GM19468 (cell line): ENCODE results near the gene NAP1L5.

ENCODE experiments used
- ATAC-seq: cut with Tn5 transposase; IDR thresholded peaks from one replicate; pipeline ENCODE4 v1.9.1; 2021; ENCODE audit warnings: mild to moderate bottlenecking, moderate library complexity, moderate number of reproducible peaks; ENCODE audit not compliant: unreplicated experiment; ENCODE audit errors: extremely low read depth

Gene NAP1L5

DNA sequence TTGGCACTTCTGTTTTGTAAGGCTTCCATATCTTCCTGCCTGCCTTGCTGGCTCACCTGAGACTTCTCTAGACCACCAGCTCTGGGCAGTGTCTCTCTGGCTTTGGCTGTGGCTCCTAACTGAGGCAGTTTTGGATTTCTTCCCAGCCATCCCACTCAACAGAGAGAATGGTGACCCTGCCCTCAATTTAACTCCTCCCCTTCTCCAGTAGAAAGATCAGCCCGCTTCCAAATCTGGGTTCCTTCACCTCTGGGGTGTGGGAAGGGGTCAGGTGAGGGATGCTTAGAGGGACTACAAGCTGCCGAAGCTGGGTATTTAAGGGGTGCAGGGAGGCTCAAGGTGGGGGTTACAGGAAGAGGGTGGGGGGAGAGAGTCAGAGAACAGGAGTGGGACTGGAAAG lies 23.7 kb downstream of the NAP1L5 start:
- no peak for ATAC-seq

DNA sequence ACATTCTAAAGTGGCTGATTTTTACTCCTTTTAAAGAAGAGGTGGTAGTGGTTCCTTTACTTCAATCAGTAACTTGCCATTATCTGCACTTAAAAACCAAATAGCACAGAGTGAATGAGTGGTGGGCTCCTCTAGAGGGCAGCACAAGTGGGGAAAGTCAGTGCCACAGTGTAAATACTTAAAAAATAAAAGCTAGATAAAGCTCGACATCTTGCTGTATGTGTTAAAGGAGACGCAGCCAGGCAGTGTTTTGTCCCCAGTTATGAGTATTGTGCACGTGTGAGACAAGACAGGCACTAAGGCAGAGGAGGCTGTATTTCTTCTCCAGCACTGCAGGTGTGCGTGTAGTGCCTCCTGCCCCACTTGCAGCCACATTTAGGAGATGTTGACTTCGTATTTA lies 24.6 kb downstream of the NAP1L5 start:
- ATAC-seq: no peak

DNA sequence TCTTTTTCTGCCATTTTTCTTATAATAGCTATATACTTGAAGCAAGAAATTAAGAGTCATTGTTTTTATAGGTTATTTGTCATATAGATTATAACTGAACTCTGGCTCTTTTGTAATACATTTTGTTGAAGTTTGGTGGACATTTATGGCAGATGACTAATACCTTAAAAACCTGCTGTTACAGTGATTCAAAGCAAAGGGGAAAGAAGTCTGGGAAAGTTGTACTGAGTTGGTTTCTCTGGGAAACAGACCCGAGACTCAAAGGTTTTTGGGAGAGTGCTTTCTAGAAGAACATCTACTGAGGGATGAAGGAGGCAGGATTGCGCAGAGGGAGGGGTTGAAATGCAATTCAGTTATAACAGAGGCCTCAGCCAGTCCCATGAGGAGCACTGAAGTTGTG lies 35.9 kb downstream of the NAP1L5 start:
- ATAC-seq: no peak

DNA sequence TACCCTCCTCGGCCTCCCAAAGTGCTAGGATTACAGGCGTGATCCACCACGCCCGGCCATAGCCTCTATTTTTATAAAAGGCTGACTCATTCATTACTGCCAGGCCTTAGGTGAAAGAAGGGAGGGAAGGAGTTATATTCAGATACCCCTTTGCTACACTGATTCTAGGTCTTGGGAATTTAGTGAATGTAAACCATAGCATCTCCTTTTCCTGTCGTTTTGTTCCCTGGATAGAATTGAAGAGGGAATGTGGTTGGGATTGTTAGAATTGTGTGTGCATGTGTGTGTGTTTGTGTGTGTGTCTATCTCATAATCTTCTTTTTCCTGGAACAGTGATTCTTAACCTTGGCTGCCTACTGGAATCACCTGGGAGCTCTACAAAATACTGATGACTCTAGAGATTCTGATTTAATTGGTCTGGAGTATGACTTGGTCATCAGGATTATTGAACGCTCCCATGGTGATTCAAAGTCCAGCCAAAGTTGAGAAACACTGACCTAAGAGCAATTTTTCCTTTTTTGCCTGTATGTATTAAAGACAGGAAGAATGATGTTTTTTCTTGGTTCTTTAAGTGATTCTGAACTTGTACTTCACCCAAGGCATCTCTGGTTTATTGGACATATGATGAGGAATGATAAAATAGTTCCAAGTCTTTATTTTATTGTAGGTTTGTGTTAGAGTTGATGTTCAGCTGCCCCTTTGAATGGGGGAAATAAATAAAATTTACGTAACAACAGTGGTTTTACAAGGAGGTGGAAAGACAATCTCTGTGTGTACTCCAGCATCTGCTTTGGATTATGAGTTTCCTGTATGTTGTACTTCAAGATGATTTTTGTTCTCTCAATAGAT lies 37.0 kb downstream of the NAP1L5 start:
- ATAC-seq: no peak

DNA sequence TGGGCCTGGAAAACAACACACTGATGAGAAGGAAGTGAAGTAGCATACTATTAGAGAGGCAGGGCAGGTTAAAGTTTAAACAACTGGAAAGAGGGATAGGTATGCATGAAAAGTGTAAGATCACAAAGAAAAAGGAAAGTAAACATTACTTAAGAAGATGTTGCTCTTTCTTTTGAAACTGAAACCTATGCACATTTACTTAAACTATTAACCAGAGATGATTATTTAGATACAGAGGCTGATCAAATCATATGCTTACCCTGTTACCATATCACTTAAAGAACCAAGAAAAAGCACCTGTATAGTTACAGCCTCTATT lies 37.8 kb downstream of the NAP1L5 start:
- ATAC-seq: no peak

DNA sequence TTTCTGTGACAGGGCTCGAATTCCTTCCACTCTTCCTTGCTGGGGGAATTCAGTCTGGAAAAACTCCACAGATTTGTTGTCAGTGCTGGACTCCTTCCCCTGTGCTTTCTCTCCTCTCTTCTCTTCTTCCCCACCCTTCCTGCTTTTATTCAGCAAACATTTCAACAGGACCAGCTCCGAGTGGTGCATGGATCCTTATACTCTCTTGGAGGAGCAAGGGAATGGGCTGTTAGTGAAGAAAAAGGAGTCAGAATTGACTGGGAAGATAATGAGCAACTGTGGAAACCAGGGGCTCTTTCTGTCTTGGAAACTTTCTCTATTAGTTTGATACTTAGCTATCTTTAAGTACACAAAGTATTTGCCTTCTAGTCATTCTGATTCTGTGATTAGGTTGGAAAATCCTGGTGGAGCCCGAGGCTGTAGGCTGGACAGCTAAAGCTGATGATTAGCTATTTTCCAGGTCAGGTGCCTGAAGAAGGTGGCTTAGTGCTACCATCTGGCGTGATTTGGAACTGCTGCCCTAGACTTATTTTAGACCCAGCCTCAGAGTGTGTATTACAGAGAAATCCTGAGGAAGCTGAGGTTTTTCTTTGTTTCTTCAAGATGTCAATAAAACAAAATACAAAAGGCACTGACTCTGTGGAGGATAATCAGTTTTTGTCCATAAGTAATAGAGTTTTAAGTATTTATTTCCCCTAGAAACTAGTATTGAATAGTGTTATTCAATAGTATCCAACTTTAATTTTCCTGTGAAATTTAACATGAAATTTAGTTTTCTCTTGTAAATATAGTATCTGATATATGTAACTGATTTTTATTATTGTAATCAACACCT lies 38.4 kb downstream of the NAP1L5 start:
- peak; percentile 79 for ATAC-seq

DNA sequence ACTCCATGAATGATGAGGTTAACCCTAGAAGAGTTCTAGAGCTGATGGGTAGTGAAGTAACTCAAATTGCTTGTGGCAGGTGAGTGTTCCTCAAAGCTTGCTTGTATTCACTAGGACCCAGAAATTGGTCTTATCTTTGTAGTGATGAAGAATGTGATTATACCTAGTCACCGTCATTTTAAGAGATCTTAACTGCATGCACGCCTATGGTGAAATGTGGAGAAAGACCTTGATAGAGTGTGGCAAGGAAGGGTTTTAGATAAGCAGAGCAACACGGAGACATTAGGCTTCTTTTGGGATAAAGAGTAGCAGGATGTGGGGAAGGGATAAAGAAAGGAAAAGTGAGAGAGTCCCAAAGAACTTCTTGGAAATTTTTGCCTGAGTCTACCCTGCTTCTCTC lies 42.4 kb downstream of the NAP1L5 start:
- ATAC-seq: no peak

DNA sequence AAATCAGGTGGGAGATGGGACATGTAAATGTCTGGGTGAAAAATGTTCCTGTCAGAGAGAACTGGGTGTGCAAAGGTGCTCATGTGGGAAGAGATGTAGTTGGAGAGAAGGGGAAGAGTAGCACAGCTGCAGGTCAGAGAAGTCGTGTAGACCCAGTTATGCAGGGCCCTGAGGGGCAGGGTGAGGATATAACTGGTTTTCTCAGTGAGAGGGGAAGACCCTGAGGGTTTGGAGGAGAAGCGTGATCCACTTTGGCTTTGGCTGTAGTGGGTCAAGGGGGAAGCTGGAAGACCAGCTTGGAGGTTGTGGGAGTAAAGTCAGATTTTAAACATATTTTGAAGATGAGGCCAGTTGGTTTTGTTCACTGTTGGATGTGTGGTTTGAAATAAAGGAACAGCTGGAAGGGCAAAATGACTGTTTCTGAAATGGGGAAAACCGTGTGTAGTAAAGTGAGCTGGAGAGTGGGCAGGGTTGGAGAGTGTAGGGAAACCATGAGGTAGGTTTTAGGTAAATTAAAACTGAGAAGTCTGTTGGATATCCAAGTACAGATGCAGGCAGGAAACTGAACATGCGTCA lies 44.2 kb downstream of the NAP1L5 start:
- ATAC-seq: no peak

DNA sequence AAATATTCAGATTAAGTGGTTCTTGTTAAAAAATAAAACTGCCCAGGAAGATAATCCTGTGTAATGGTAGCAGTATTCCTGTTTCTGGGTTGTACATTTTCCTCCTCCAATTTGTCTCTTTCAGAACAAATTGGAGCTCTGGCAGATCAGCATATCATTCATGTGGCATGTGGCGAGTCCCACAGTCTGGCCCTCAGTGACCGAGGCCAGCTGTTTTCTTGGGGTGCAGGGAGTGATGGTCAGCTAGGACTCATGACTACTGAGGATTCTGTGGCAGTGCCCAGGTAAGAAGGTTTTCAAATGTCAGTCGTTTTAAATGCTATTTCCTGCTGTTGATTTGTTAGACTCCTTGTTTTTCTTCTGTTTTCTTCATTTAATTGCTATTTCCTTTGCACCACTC lies 47.9 kb downstream of the NAP1L5 start:
- ATAC-seq: no peak

DNA sequence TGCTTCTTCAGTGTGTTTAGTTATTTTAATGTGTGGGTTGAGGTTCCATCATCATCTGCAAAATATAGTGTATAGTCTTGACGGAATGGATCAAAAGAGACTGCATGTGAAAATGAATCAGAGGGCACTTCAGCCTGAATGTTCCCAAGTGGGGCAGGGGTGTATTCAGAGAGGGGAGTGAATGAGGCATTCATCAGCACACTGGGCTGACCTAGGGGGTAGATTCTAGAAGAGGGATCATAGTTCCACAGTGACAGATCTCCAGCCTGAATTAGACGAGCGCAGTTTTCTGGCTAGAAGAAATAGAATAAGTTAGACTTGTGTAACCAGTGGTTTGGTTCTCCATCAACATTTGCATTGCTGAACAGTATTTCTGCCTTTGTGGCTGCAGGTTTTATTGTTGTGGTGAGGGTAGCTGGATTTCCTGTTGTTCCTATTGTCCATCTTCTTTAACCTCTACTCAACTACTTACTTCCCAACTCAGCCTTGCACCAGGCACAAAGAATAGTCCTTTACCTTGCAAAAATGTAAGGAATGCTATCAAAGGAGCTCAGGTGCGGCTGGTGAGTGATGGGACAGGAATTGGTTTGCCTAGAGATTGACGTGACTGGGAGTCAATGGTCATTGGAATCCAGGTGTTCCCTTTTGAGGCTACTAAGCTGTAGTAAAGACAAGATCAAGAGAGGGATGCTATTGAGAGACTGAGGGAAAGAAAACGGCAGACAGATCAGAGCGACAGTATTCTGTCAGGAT lies 50.9 kb downstream of the NAP1L5 start:
- ATAC-seq: no peak

DNA sequence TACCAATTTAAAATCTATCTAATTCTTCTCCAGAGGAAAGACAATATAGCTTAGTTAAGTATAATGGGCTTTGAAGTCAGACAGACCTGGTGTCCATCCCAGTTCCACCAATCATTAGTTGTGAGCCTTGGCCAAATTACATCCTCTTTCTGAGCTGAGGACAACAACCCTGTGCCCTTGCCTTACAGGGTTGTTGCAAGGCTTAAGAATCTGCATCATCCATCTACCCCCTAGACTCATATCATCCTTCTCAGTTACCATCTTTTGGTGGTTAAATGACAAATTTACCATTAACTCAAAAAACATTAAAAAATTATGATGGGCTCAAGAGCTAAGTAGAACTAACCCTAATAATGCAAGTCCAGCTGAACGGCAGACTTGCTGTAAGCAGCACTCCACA lies 51.6 kb downstream of the NAP1L5 start:
- no peak for ATAC-seq
